ENCODE results near the gene SLC4A2.

DNA sequence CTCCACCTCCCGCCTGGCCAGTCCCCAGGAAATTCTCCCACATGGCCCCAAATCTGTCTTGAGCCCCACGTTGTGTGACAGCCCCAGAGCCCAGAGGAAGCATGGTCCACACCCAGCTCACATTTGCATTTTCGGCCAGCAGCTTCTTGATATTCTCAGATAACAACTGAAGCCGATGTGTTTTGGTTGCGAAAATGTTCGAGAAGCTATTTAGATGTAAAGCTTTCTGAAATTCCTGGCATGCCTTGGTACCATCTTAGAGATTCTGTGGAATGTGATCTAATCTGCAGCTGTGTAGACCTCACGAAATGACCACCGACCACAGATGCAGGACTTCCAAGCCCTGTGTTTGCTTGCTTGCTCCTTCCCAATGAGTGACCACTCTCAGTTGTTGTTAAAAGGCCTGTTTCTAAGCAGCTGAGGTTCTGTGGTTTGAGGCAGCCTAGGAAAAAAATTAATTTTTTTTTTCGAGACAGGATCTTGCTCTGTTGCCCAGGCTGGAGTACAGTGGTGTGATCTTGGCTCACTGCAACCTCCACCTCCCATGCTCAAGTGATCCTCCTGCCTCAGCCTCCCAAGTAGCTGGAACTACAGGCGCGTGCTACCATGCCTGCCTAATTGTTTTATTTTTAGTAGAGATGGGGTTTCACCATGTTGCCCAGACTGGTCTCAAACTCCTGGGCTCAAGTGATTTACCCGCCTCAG lies 8.8 kb downstream of the SLC4A2 start:
- TF ChIP-seq GATA2 (IDR thresholded peaks at IDR 0.05; ENCODE audit: low read depth, low read length), result no peak
- TF ChIP-seq GATA3 (IDR thresholded peaks at IDR 0.05; ENCODE audit: low read depth, low read length), result no peak
